Effector memory CD4-positive, alpha-beta T cell (primary cell): ENCODE data around the gene HECA.
A peak's percentile ranks its signal among the peaks of the same experiment; 100 is the strongest.
"Not testable (repeated sequence)": the region's sequence is repeated elsewhere in the genome, so short reads cannot be mapped to it uniquely, and the experiment has no call there.

Experiments used
- DNase-seq, 3 donors: peaks; one replicate each; pipeline ENCODE4 v3.0.0-alpha.2; 2020
- H3K27ac ChIP-seq: 2 replicates; pipeline ENCODE4 v1.7.0; 2013; ENCODE audit warnings: mild to moderate bottlenecking, low read length, moderate library complexity; ENCODE audit not compliant: insufficient read depth, poor library complexity, severe bottlenecking
- H3K27me3 ChIP-seq: replicated peaks from 2 replicates; pipeline ENCODE4 v1.7.0; 2013; ENCODE audit warnings: mild to moderate bottlenecking, low read length; ENCODE audit not compliant: insufficient read depth, control insufficient read depth, poor library complexity, severe bottlenecking
- H3K36me3 ChIP-seq: 2 replicates; pipeline ENCODE4 v1.7.0; 2013; ENCODE audit warnings: mild to moderate bottlenecking, low read length, moderate library complexity; ENCODE audit not compliant: control insufficient read depth, insufficient read depth
- H3K4me1 ChIP-seq: 2 replicates; pipeline ENCODE4 v1.7.0; 2013; ENCODE audit warnings: low read length, mild to moderate bottlenecking; ENCODE audit not compliant: control insufficient read depth, insufficient read depth, poor library complexity, severe bottlenecking
- H3K4me3 ChIP-seq: 2 replicates; pipeline ENCODE4 v1.7.0; 2013; ENCODE audit warnings: low read length, low read depth, mild to moderate bottlenecking; ENCODE audit not compliant: insufficient read depth, poor library complexity, severe bottlenecking
- H3K9me3 ChIP-seq: 2 replicates; pipeline ENCODE4 v1.7.0; 2013; ENCODE audit warnings: mild to moderate bottlenecking, low read length, moderate library complexity; ENCODE audit not compliant: control insufficient read depth

The HECA gene

GRCh38 chr6:139135578-139136545 lies 982 bp downstream of the HECA start:
- Histone ChIP-seq H3K4me3 (peak overlapping the region; percentile 71), H3K36me3 (no peaks in the 10 kb centered on the region), H3K27ac (peak overlapping the region; percentile 96), H3K27me3 (no peaks in the 10 kb centered on the region), H3K4me1 (peaks cover 22% of the 10 kb centered on the region), H3K9me3 (no peaks in the 10 kb centered on the region)
- DNase-seq = peak; percentile 39 to 60 (median 45)

DNA sequence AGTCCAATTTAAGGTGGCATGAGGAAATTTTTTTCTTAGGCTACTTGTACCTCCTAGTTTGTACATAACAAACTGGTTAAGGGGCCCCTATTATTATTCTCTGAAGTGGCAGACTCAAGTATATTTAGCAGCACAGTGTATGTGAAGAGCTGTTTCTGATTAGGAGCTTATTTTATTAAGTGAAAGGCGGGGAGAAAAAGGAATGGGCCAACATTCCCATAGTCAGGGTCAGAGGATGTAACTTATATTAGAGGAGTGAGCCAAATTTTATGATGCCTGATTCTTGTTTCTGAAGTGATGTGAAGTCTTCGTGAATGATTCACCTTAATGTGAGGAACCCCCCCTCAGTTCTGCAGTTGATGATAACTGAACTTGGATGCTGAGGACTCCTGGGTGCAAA lies 2.8 kb downstream of the HECA start:
- peak overlapping the region; percentile 71 for H3K4me3 ChIP-seq
- H3K27ac ChIP-seq = peak overlapping the region; percentile 96
- no peaks in the 10 kb centered on the region for H3K9me3 ChIP-seq
- H3K36me3 ChIP-seq = no peaks in the 10 kb centered on the region
- peaks cover 29% of the 10 kb centered on the region for H3K4me1 ChIP-seq
- DNase-seq = no peak
- H3K27me3 ChIP-seq = no peaks in the 10 kb centered on the region

DNA sequence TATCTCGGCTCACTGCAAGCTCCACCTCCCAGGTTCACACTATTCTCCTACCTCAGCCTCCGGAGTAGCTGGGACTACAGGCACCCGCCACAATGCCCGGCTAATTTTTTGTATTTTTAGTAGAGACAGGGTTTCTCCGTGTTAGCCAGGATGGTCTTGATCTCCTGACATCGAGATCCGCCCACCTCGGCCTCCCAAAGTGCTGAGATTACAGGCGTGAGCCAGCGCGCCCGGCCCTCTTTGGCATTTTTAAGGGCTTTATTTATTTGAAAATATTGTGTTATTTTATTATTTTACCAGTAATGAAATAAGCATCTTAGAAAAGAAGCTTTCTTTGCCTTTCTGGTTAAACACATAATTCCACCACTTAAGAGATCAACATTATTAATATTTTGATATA lies 6.0 kb downstream of the HECA start:
- Histone ChIP-seq H3K4me3 (peak overlapping the region; percentile 71), H3K4me1 (peaks cover 26% of the 10 kb centered on the region)
- H3K9me3 ChIP-seq, H3K36me3 ChIP-seq, H3K27ac ChIP-seq, H3K27me3 ChIP-seq, DNase-seq: not testable (repeated sequence)

- no peaks in the 10 kb centered on the region for H3K9me3 ChIP-seq
- no peak for DNase-seq
- no peaks in the 10 kb centered on the region for H3K27me3 ChIP-seq
- no peak overlapping the region for H3K4me3 ChIP-seq
- peak overlapping the region; percentile 33 for H3K27ac ChIP-seq
- peaks cover 38% of the 10 kb centered on the region for H3K4me1 ChIP-seq
- H3K36me3 ChIP-seq = no peaks in the 10 kb centered on the region
Measured at GRCh38 chr6:139142262-139142661, 7.4 kb downstream of the HECA start.

- Histone ChIP-seq H3K27ac (peak overlapping the region; percentile 33), H3K36me3 (no peaks in the 10 kb centered on the region), H3K4me3 (no peak overlapping the region), H3K27me3 (no peaks in the 10 kb centered on the region), H3K9me3 (no peaks in the 10 kb centered on the region), H3K4me1 (peaks cover 46% of the 10 kb centered on the region)
- no peak for DNase-seq
Measured at GRCh38 chr6:139143111-139143510, 8.2 kb downstream of the HECA start.

DNA sequence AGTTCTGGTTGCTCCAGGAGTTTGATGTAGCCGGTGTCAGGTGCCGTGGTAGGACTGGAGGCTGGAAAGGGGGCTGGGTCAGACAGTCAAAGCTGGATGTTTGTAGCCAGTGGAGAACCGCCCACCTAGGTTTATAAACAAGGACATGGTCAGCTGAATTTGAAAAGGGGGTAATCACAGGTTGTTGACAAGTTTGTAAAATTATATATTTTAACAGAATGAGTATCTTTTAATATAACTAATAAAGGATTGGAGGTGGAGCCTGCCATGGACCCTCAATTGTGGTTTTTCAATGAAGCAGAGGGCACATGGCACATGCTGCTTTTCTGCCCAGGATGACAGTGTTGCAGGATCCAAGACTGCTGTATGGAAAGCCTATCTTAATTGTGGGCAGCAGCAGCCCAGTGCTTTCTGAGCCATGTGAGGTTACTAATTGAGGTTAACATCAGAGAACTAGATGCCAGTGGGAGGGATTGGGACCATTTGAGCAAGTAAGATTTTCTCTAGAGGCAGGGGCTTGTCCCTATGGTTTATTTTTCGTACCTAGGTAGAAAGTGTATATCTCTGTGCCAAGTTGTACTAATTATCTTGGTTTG lies 9.7 kb downstream of the HECA start:
- no peaks in the 10 kb centered on the region for H3K36me3 ChIP-seq
- peak overlapping the region; percentile 2 for H3K4me3 ChIP-seq
- no peak for DNase-seq
- no peaks in the 10 kb centered on the region for H3K9me3 ChIP-seq
- H3K4me1 ChIP-seq = peaks cover 56% of the 10 kb centered on the region
- H3K27ac ChIP-seq = peak overlapping the region; percentile 24
- H3K27me3 ChIP-seq = no peaks in the 10 kb centered on the region

- Histone ChIP-seq H3K4me1 (peaks cover 59% of the 10 kb centered on the region), H3K36me3 (no peaks in the 10 kb centered on the region), H3K4me3 (peak overlapping the region; percentile 16), H3K27ac (peak overlapping the region; percentile 56), H3K27me3 (no peaks in the 10 kb centered on the region), H3K9me3 (no peaks in the 10 kb centered on the region)
- DNase-seq = no peak
Measured at GRCh38 chr6:139145661-139146060, 10.8 kb downstream of the HECA start.

DNA sequence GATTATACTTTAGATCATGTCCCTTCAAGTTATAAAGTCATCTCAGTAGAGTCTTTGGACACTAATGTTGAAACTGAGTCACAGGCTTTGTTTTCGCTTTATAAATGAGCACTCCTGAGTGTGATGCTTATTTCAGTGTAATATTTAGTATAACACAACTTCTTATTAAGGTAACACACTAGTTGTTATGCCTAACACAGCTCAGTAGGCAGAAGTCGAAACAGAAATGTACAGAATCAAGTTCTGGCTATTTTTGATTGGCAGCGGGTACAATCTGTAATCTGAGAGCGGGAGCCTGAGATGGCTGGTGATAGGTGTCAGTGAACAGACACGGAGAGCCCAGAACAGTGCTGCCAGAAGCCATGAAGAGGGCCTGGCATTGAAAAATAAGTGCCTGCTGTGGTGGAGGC lies 11.4 kb downstream of the HECA start:
- no peaks in the 10 kb centered on the region for H3K27me3 ChIP-seq
- DNase-seq = no peak
- H3K36me3 ChIP-seq = no peaks in the 10 kb centered on the region
- H3K27ac ChIP-seq = peak overlapping the region; percentile 56
- H3K4me3 ChIP-seq = peak overlapping the region; percentile 16
- no peaks in the 10 kb centered on the region for H3K9me3 ChIP-seq
- H3K4me1 ChIP-seq = peaks cover 63% of the 10 kb centered on the region

GRCh38 chr6:139147628-139148027 lies 12.7 kb downstream of the HECA start:
- H3K27me3 ChIP-seq = no peaks in the 10 kb centered on the region
- no peak overlapping the region for H3K4me3 ChIP-seq
- no peak for DNase-seq
- H3K27ac ChIP-seq = no peak overlapping the region
- no peaks in the 10 kb centered on the region for H3K36me3 ChIP-seq
- peaks cover 69% of the 10 kb centered on the region for H3K4me1 ChIP-seq
- no peaks in the 10 kb centered on the region for H3K9me3 ChIP-seq
